Fibroblast of skin of right quadriceps (primary cell): ENCODE data around the gene GUCA1A.

Experiments used
- DNase-seq: peaks from one replicate; pipeline ENCODE4 v3.0.0-alpha.2; 2013

GUCA1A gene

GRCh38 chr6:42173101-42173500 is at the start of gene GUCA1A:
Gene GUCA1A, plus strand, starts transcription at chr6:42173364. Its CDS starts 250 bp downstream, at chr6:42173614.
- no peak for DNase-seq

- no peak for DNase-seq
Measured at GRCh38 chr6:42123379-42124103, 49.6 kb upstream of the GUCA1A start.

GRCh38 chr6:42124223-42124836 is 48.8 kb upstream of the GUCA1A start:
- no peak for DNase-seq

GRCh38 chr6:42125231-42125630 is 47.9 kb upstream of the GUCA1A start:
- DNase-seq, result no peak

GRCh38 chr6:42125663-42126062 is 47.5 kb upstream of the GUCA1A start:
- no peak for DNase-seq

GRCh38 chr6:42128460-42129359 is 44.5 kb upstream of the GUCA1A start:
- DNase-seq, result no peak

GRCh38 chr6:42129360-42129676 is 43.8 kb upstream of the GUCA1A start:
- DNase-seq, result no peak

- DNase-seq, result peak; percentile 52
Measured at GRCh38 chr6:42131531-42131930, 41.6 kb upstream of the GUCA1A start.

- DNase-seq, result no peak
Measured at GRCh38 chr6:42133926-42134325, 39.2 kb upstream of the GUCA1A start.

GRCh38 chr6:42135161-42135560 is 38.0 kb upstream of the GUCA1A start:
- no peak for DNase-seq

- peak; percentile 17 for DNase-seq
Measured at GRCh38 chr6:42135722-42136121, 37.4 kb upstream of the GUCA1A start.

GRCh38 chr6:42136508-42137193 is 36.5 kb upstream of the GUCA1A start:
- DNase-seq, result peak; percentile 78

- DNase-seq, result no peak
Measured at GRCh38 chr6:42137194-42137753, 35.9 kb upstream of the GUCA1A start.

- DNase-seq, result no peak
Measured at GRCh38 chr6:42138190-42138589, 35.0 kb upstream of the GUCA1A start.

- DNase-seq, result peak; percentile 46
Measured at GRCh38 chr6:42138630-42139619, 34.2 kb upstream of the GUCA1A start.

GRCh38 chr6:42140032-42140431 is 33.1 kb upstream of the GUCA1A start:
- no peak for DNase-seq

- DNase-seq, result peak; percentile 20
Measured at GRCh38 chr6:42140756-42141602, 32.2 kb upstream of the GUCA1A start.

GRCh38 chr6:42141603-42142117 is 31.5 kb upstream of the GUCA1A start:
- peak; percentile 14 for DNase-seq

GRCh38 chr6:42142118-42142835 is 30.9 kb upstream of the GUCA1A start, which contains the start of gene C6orf132:
Gene C6orf132, minus strand, starts transcription at chr6:42142620. Its CDS starts 176 bp downstream, at chr6:42142444.
- DNase-seq, result peak; percentile 41
